Measurements from ENCODE around the gene UGT2A1. TPM values are rescaled to one million over a fixed set of nuclear protein-coding genes. Genes with fewer than 3 reads are reported as not detected.

Gene UGT2A1
- total and polyA plus RNA-seq, 2 of the 13 experiments (the other 11 are each of a cell fraction or from before 2014, with no cell fraction given): not detected

DNA sequence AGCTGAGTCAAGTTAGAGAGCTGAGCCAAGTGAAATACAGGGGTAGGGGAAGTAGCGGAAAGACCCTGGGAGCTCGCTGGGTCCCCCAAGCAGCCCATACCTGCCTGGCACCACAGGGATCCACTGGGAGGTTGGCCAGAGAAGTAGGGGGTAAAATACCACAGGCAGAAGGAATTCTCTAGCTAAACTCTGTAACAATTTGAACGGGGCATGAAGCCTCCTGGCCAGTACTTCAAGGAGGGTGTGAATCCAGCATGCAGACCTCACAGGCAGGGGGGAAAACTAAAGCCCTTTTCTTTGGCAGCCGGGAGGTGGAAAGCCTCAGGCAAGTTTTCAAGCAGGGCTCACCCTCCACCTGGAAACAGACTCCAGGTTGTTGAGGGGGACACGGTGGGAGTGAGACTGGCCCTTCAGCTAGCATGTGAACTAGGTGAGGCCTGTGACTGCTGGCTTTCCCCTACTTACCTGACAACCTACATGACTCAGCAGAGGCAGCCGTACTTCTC, 3.7 kb upstream of the UGT2A1 start:
- DNase-seq (ENCODE audit: low spot score): no peak
- Histone ChIP-seq H3K9me3 (ENCODE audit: low read length) (no peaks in the 10 kb centered on the region), H3K27me3 (ENCODE audit: control insufficient read depth in 1 of 2, insufficient read depth in 2 of 2, low read length in 2 of 2) (no peaks in the 10 kb centered on the region), H3K79me2 (ENCODE audit: insufficient read depth, low read length) (no peaks in the 10 kb centered on the region), H3K9ac (ENCODE audit: insufficient read depth, low read depth, low read length) (no peak overlapping the region), H3K27ac (ENCODE audit: extremely low read length, insufficient read depth, low read length) (no peak overlapping the region), H3K4me2 (ENCODE audit: low read depth, low read length) (no peak overlapping the region), H3K36me3 (replicated peaks in 1 of 2; ENCODE audit: control insufficient read depth in 1 of 2, insufficient read depth in 2 of 2, low read length in 2 of 2) (no peaks in the 10 kb centered on the region), H3K4me1 (ENCODE audit: insufficient read depth, low read length) (no peaks in the 10 kb centered on the region), H4K20me1 (ENCODE audit: insufficient read depth, low read length) (no peaks in the 10 kb centered on the region), H2AFZ (ENCODE audit: low read length) (peak overlapping the region; percentile 11), H3K4me3 (replicated peaks in 1 of 3; ENCODE audit: insufficient read depth in 1 of 3, low read depth in 2 of 3, low read length in 3 of 3) (no peak overlapping the region)
- no peak for FAIRE-seq
- ChIA-PET POLR2A (no interaction called here), CTCF (ENCODE audit: low intra/inter-chr PET ratio, low total read pairs) (no interaction called here)
- TF ChIP-seq, protein P1, sequence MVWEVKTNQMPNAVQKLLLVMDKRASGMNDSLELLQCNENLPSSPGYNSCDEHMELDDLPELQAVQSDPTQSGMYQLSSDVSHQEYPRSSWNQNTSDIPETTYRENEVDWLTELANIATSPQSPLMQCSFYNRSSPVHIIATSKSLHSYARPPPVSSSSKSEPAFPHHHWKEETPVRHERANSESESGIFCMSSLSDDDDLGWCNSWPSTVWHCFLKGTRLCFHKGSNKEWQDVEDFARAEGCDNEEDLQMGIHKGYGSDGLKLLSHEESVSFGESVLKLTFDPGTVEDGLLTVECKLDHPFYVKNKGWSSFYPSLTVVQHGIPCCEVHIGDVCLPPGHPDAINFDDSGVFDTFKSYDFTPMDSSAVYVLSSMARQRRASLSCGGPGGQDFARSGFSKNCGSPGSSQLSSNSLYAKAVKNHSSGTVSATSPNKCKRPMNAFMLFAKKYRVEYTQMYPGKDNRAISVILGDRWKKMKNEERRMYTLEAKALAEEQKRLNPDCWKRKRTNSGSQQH (CRISPR knock-in tag; IDR thresholded peaks at IDR 0.05; ENCODE audit: low read depth): no peak
- TF ChIP-seq ISX (CRISPR knock-in tag; conservative IDR thresholded peaks at IDR 0.05): no peak
- intact Hi-C loops (cut with micrococcal nuclease; ENCODE audit: unreplicated experiment) (no loop called here), in situ Hi-C loops (cut with HindIII; ENCODE audit: extremely low pct_ligation_motif_present, low pct_unique_long_range_greater_than_20kb) (no loop called here)
- 59% methylated on average over 6 of the region's 6 CpGs for WGBS (ENCODE audit: low lambda C conversion rate)
- no peak; the same call in 2 of the 3 replicates for ATAC-seq
- BruUV-seq (replicated peaks): no TSS peak

DNA sequence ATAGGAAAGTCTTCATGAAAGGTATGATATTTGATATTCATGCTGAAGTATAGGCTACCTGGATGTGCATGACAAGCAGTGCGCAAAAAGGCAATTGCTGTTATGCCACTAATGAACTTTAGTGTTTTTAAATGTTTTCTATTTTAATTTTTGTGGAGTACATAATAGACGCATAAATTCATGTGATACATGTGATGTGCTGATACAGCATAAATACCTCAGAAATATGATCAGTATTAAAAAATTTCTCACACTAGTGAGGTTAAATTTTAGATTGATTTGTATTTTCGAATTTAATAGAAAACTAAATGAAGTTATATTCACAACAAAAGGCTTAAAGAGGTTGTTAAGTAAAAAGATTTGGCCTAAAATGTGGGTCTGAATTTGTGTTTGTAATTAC, 2.2 kb downstream of the UGT2A1 start:
- POLR2A ChIA-PET: no interaction called here
- TF ChIP-seq TP53 (CRISPR knock-in tag; conservative IDR thresholded peaks at IDR 0.05): no peak
- no peak for TF ChIP-seq SOX13 (IDR thresholded peaks at IDR 0.05)
- TF ChIP-seq SOX13 (CRISPR knock-in tag; conservative IDR thresholded peaks at IDR 0.05 in 1 of 2, IDR thresholded peaks at IDR 0.05 in 1 of 2): no peak
- TF ChIP-seq MBNL3 (CRISPR knock-in tag; conservative IDR thresholded peaks at IDR 0.05): no peak
- TF ChIP-seq, protein P2, sequence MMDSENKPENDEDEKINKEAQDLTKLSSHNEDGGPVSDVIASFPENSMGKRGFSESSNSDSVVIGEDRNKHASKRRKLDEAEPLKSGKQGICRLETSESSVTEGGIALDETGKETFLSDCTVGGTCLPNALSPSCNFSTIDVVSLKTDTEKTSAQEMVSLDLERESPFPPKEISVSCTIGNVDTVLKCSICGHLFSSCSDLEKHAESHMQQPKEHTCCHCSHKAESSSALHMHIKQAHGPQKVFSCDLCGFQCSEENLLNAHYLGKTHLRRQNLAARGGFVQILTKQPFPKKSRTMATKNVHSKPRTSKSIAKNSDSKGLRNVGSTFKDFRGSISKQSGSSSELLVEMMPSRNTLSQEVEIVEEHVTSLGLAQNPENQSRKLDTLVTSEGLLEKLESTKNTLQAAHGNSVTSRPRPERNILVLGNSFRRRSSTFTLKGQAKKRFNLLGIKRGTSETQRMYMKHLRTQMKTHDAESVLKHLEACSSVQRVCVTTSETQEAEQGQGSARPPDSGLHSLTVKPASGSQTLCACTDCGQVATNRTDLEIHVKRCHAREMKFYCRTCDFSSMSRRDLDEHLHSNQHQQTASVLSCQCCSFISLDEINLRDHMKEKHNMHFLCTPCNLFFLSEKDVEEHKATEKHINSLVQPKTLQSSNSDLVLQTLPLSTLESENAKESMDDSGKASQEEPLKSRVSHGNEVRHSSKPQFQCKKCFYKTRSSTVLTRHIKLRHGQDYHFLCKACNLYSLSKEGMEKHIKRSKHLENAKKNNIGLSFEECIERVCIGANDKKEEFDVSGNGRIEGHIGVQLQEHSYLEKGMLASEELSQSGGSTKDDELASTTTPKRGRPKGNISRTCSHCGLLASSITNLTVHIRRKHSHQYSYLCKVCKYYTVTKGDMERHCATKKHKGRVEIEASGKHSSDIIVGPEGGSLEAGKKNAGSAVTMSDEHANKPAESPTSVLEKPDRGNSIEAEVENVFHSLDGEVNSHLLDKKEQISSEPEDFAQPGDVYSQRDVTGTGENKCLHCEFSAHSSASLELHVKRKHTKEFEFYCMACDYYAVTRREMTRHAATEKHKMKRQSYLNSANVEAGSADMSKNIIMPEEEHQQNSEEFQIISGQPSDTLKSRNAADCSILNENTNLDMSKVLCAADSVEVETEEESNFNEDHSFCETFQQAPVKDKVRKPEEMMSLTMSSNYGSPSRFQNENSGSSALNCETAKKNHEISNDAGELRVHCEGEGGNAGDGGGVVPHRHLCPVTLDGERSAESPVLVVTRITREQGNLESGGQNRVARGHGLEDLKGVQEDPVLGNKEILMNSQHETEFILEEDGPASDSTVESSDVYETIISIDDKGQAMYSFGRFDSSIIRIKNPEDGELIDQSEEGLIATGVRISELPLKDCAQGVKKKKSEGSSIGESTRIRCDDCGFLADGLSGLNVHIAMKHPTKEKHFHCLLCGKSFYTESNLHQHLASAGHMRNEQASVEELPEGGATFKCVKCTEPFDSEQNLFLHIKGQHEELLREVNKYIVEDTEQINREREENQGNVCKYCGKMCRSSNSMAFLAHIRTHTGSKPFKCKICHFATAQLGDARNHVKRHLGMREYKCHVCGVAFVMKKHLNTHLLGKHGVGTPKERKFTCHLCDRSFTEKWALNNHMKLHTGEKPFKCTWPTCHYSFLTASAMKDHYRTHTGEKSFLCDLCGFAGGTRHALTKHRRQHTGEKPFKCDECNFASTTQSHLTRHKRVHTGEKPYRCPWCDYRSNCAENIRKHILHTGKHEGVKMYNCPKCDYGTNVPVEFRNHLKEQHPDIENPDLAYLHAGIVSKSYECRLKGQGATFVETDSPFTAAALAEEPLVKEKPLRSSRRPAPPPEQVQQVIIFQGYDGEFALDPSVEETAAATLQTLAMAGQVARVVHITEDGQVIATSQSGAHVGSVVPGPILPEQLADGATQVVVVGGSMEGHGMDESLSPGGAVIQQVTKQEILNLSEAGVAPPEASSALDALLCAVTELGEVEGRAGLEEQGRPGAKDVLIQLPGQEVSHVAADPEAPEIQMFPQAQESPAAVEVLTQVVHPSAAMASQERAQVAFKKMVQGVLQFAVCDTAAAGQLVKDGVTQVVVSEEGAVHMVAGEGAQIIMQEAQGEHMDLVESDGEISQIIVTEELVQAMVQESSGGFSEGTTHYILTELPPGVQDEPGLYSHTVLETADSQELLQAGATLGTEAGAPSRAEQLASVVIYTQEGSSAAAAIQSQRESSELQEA (CRISPR knock-in tag; IDR thresholded peaks at IDR 0.05; ENCODE audit: not compliant biosample characterization): no peak
- TF ChIP-seq MAFF (IDR thresholded peaks at IDR 0.05; ENCODE audit: low read depth, low read length): peak; percentile 84
- TF ChIP-seq MAFK (conservative IDR thresholded peaks at IDR 0.05 in 1 of 2, IDR thresholded peaks at IDR 0.05 in 1 of 2; ENCODE audit: low read length in 2 of 2): peak; percentile 74 to 92

More for the DNA sequence above, 2.2 kb downstream of the UGT2A1 start:
- ATAC-seq (no peak), FAIRE-seq (no peak), DNase-seq (ENCODE audit: low spot score) (no peak)
- H3K4me3 ChIP-seq (replicated peaks in 1 of 3; ENCODE audit: insufficient read depth in 1 of 3, low read depth in 2 of 3, low read length in 3 of 3): no peak overlapping the region
- H3K27ac ChIP-seq (ENCODE audit: extremely low read length, insufficient read depth, low read length): no peak overlapping the region
- no peaks in the 10 kb centered on the region for H3K27me3 ChIP-seq (ENCODE audit: control insufficient read depth in 1 of 2, insufficient read depth in 2 of 2, low read length in 2 of 2)
- H3K4me2 ChIP-seq (ENCODE audit: low read depth, low read length): no peak overlapping the region
- in situ Hi-C loops (cut with HindIII; ENCODE audit: extremely low pct_ligation_motif_present, low pct_unique_long_range_greater_than_20kb): no loop called here
- H3K9ac ChIP-seq (ENCODE audit: insufficient read depth, low read depth, low read length): no peak overlapping the region
- no TSS peak for BruUV-seq (replicated peaks)
- H3K9me3 ChIP-seq (ENCODE audit: low read length): no peaks in the 10 kb centered on the region
- no peaks in the 10 kb centered on the region for H3K79me2 ChIP-seq (ENCODE audit: insufficient read depth, low read length)
- WGBS (ENCODE audit: low lambda C conversion rate): 33% methylated on average over 3 of the region's 3 CpGs
- H3K36me3 ChIP-seq (replicated peaks in 1 of 2; ENCODE audit: control insufficient read depth in 1 of 2, insufficient read depth in 2 of 2, low read length in 2 of 2): no peaks in the 10 kb centered on the region
- CTCF ChIA-PET (ENCODE audit: low intra/inter-chr PET ratio, low total read pairs): no interaction called here
- peaks cover 10% of the 10 kb centered on the region for H3K4me1 ChIP-seq (ENCODE audit: insufficient read depth, low read length)
- no peak overlapping the region for H2AFZ ChIP-seq (ENCODE audit: low read length)
- H4K20me1 ChIP-seq (ENCODE audit: insufficient read depth, low read length): no peaks in the 10 kb centered on the region
- intact Hi-C loops (cut with micrococcal nuclease; ENCODE audit: unreplicated experiment): no loop called here
